Raji (cell line): Measurements from ENCODE around the gene IDH3A.

Source experiments
- POLR2A ChIP-seq: IDR thresholded peaks from 2 replicates; pipeline ENCODE4 v1.6.1; 2011; ENCODE audit warnings: low read depth, low read length, control low read depth; ENCODE audit not compliant: insufficient read depth

IDH3A gene

DNA sequence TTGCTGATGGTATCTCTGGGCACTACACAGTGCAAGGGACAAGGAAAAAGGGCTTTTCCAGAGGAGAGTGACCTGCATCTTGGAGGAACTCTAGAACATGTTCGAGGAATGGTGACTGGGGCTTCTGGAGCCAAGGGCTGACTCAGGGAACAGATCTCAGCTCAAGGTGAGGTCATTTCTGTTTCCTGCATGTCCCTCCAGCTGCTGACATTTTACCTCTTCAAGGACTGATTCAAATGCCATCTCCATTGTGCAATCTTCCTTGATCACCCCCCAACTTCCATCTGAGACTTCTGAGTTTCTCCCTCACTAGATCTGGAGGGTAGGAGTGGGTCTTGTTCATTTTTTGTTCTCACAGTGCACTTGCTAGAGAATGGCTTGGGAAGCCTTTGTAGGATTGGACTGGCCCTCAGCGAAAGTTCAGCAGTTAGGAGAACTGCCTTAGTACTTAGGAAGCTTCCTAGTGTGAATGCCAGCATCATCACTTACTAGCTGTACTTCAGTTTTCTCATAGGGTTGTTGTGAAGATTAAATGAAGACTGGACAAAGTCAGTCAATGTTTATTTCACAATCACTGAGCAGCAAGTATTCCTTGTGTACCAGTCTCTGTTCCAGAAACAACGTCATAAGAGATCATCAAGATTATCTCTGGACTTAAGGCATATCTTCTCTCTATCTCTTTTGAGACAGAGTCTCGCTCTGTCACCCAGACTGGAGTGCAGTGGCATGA lies 2.6 kb upstream of the IDH3A start:
- no peak for TF ChIP-seq POLR2A

GRCh38 chr15:78147566-78147965 lies 1.6 kb upstream of the IDH3A start:
- no peak for TF ChIP-seq POLR2A

DNA sequence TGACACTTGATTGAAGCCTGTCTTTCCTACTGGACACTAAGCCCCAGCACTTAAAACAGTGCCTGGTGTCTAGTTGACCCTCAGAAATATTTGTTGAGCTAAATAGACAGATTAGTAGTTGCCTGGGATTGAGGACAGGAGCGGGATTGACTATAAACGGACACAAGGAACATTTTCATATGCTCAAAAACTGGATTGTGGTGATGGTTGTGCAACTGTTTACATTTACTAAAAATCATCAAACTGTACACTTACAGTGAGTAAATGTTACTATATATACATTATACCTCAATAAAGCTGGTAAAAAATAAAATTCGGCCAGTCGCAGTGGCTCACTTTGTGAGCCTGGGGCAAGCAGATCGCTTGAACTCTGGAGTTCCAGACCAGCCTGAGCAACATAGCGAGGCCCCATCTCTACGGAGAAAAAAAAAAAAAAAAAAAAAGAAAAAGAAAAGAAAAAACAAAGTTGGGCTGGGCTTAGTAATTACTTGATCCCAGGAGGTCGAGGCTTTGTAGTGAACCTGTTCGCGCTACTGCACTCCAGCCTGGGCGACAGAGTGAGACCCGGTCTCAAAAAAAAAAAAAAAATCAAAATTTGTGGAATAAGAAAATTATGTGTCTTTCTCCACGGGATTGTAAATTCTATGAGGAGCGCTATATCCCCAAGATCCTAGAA lies 632 bp upstream of the IDH3A start:
- no peak for TF ChIP-seq POLR2A

DNA sequence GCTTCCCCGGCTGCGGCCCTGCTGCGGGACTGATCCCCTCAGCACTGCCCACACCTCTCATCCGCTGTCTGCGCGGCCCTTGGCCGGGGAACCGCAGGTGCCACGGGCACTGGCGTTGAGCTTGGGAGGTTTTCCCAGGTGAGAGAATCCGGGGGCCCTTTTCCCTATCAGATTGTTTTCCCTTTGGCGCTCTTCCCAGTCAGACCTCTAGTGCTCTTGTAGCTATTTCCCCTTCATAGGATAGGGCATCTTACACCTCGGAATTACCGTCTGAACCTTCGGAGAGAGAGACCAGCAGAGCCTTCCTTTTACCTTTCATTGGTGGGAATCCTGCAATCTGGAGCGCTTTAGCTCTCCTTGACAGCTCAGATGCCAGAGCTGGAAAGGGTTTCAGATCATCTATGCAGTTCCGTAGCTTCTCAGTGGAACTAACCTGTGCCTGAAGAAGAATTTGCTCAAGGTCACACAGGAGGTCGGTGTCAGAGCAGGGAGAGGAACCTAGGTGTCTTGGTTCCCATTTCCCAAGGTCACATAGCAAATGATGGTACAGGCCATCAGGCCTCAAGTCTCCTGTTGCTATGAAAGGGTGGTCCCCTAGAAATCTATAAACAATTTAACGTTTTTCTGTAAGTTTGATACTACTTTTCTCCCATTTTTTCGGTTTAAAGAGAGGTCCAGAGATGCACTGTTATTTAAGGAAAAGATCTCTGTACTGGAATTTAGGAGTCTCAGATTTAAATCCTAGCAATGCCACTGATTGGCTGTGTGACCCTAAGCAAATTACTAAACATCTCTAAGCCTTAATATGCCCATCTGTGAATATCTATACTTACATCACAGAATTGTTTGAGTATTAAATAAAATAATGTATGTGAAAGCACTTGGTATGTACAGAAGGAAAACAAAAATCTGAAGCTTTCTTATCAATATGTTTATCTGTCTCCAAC lies 916 bp downstream of the IDH3A start:
- no peak for TF ChIP-seq POLR2A

DNA sequence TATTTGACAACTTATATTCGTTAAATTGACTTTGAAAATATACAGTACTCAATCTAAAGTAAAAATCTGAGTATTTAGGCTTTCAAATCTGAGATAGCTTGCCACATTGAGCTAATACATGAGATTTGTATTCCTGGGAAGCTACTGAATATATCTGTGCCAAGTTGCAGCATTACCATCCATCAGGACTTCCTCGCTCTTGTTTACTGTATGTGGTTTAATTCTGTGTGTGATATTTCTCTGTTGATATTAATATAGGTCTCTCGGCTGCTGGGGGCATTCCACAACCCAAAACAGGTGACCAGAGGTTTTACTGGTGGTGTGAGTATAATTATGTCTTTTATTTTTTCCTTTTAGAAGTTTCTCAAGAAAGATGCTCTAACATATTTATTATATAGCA lies 5.8 kb downstream of the IDH3A start:
- TF ChIP-seq POLR2A = no peak

- TF ChIP-seq POLR2A = no peak
These were observed 6.3 kb downstream of the IDH3A start for GRCh38 chr15:78155355-78155939.

DNA sequence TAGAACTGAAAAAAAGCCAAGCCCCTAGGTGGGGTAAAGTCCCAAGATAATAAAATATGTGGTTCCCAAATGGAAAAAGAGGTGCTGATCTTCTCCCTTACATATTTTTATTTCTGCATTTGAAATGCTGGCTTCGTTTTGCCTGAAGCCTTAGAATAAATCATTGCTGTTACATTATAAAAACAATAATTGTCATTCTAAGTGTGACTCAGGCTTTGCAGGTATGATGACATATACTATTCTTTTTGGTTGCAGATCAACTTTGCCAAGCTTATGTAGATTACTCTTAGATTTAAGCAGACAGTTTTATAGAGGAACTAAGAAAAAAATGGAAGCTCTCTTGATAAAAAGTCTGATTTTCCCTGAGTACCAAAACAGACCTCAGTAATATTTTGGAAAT lies 7.5 kb downstream of the IDH3A start:
- no peak for TF ChIP-seq POLR2A

- no peak for TF ChIP-seq POLR2A
These were observed 8.0 kb downstream of the IDH3A start for GRCh38 chr15:78157203-78157602.

DNA sequence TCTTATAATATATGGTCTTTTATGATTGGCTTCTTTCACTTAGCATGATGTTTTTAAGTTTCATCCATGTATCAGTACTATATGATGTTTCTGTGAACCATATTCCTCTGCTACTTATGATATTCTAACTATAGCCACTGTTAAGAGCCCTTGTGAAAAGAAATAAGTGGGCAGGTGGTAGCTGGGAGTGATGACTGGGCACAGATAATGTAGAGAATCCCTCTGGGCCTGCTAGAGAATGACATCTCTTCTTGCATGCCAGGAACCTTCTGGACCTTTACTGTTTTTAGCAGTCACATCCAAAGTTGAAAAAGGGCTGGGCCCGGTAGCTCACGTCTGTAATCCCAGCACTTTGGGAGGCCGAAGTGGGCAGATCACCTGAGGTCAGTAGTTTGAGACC lies 10.2 kb downstream of the IDH3A start:
- no peak for TF ChIP-seq POLR2A

DNA sequence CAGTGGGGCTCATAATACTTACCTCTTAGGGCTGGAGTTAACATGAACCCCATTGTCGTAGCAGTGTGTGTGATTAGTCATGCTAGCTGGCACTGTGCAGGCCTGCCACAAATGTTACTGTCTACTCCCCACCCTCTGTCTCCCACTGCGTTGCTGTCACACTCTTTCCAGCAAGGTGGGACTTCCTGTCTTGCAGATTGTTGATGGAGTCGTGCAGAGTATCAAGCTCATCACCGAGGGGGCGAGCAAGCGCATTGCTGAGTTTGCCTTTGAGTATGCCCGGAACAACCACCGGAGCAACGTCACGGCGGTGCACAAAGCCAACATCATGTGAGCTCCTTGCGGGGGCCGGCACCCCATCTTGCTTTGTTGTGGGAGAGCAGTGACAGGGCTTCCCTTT lies 12.9 kb downstream of the IDH3A start:
- no peak for TF ChIP-seq POLR2A

DNA sequence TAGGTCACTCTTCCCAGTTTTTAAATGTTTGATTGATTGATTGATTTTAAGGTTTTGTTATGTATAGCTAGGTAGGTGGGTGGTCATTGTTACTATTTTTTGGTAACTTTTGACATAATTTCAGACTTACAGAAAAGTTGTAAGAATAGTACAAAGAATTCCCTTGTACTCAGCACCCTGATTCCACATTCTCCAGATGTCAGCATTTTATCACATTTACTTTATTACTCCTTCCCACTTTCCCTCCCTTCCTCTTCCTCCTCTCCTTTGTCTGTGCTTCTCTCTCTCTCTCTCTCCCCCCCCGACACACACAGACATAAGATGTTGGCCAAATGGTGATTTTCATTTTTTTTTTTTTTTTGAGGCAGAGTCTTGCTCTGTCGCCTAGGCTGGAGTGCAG lies 14.8 kb downstream of the IDH3A start:
- TF ChIP-seq POLR2A = no peak

DNA sequence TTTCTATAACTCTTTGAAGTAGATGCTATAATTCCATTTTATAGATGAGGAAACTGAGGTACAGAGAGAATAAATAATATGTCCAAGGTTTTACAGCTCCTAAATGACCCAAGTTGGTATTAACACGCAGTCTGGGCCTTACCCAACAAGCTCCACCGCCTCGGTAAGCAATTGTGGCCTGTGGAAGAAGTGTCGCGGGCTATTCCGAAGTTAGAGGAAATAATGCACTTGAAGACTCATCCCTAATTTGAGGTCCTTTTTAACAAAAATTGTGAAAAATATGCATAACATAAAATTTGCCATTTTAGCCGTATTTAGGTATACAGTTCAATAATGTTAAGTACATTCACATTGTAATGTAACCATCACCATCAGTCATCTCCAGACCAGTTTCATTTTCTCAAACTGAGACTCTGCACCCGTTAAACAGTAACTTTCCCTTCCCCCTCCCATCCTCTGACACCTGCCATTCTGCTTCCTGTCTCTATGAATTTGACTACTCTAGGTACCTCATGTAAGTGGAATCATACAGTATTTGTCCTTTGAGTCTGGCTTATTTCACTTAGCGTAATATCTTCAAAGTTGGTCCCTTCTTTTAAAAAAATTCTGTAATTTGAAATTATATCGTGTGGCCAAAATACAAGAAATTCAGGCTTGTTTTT lies 18.2 kb downstream of the IDH3A start:
- no peak for TF ChIP-seq POLR2A

DNA sequence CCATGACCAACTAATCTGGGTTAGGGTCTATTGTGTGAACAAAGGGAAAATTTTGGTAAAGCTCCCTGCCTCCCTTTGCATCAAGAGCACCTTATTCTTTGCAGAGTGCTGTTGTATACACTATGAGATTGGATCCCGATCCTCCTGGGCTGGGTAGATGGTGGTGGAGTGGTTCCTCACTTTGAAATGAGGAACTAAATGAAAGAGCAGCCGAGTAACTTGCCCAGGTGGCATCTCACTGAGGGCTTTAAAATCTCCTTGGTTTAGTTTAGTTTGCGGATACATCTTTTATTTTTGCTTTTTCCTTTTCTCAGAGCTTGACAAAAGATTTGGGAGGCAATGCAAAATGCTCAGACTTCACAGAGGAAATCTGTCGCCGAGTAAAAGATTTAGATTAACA lies 19.4 kb downstream of the IDH3A start:
- TF ChIP-seq POLR2A = no peak

DNA sequence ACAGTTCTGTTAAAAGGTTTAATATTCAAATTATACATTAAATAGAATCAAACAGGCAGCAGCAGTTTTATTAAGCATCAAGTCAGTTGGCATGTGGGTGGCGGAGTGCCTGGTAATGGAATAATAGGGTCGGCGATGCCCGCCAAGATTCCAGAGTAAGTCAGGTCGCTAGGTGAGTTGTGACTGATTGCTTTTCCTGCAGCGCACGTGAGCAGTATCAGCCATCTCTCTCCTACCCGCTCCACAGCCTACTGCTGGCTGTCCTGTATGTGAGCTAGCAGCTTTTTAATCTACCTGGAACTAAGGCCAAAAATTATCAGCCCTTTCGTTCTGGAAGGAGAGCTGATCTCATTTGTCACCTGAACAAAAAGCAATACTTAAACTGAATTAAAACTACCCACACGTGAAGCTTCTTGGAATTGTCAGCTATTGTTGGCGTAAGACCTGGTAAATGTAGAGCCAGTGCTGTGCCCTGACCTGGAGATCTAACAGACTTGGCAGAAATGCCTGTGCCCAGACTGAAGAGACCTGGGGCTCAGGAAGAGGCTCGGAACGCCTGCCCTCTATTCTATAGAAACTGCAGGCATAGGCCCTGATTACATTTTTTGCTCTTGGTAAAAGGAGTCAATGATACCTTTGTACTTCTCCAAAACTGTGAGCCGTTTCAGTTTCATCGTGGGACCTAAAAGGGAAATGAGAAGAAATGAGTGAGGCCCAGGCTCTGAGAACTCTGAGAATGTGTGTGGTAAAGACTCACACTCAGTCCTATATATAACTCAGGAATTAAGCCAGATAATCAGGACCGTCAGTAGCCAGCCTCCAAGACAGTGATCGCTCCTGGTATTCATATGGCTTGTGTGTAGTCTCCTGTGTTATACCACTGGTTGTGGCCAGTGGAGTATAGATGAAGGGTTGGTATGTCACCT lies 21.9 kb downstream of the IDH3A start:
- TF ChIP-seq POLR2A = no peak
